GM21390 (cell line): ENCODE results near the gene RSRC1.

Source experiments
- ATAC-seq: cut with Tn5 transposase; IDR thresholded peaks from one replicate; pipeline ENCODE4 v1.9.1; 2021; ENCODE audit not compliant: unreplicated experiment

The RSRC1 gene

GRCh38 chr3:158570999-158571702 is 461.3 kb downstream of the RSRC1 start, which contains the start of gene MLF1:
MLF1 (plus strand) TSS chr3:158571194; CDS start chr3:158571301, 107 bp downstream.
- peak; percentile 100 for ATAC-seq

GRCh38 chr3:158571969-158572765 is 462.3 kb downstream of the RSRC1 start:
- ATAC-seq: no peak

GRCh38 chr3:158572766-158573060 is 462.8 kb downstream of the RSRC1 start:
- no peak for ATAC-seq

DNA sequence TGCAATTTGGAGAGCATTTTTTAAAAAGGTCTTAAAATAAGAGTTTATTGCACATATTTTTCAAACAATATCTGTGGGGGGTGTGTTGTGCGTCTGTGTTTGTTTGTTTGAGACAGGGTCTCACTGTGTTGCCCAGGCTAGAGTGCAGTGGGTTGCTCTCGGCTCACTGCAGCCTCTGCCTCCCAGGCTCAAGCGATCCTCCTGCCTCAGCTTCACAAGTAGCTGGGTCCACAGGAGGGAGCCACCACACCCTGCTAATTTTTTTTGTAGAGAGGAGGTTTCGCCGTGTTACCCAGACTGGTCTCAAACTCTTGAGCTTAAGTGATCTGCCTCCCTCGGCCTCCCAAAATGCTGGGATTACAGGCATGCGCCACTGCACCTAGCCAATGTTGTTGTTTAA is 463.8 kb downstream of the RSRC1 start:
- ATAC-seq: no peak

- no peak for ATAC-seq
Observed at GRCh38 chr3:158574646-158575045, 464.8 kb downstream of the RSRC1 start.

DNA sequence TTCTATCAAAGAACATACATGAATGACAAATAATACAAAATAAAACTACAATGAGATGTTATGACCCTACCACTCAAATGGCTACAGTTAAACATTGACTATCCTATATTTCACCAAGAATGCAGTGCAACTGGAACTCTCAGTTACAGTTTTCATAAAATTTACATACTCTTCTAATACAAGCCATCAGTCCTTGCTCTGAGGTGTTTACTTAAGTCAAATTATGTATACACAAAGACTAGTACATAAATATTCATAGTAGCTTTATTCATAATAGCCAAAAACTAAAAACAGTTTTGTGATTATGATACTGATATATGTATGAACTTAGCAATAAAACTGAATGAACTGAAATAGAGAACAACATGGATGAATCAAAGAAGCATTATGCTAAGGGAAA is 480.3 kb downstream of the RSRC1 start:
- no peak for ATAC-seq
